ENCODE results near the gene RAB1B.
"Not testable (repeated sequence)": the region's sequence is repeated elsewhere in the genome, so short reads cannot be mapped to it uniquely, and the experiment has no call there.

RAB1B gene

GRCh38 chr11:66239998-66240780, 28.2 kb upstream of the RAB1B start:
- no peak for DNase-seq

- DNase-seq, result no peak
Observed at GRCh38 chr11:66240781-66241136, 27.7 kb upstream of the RAB1B start.

DNA sequence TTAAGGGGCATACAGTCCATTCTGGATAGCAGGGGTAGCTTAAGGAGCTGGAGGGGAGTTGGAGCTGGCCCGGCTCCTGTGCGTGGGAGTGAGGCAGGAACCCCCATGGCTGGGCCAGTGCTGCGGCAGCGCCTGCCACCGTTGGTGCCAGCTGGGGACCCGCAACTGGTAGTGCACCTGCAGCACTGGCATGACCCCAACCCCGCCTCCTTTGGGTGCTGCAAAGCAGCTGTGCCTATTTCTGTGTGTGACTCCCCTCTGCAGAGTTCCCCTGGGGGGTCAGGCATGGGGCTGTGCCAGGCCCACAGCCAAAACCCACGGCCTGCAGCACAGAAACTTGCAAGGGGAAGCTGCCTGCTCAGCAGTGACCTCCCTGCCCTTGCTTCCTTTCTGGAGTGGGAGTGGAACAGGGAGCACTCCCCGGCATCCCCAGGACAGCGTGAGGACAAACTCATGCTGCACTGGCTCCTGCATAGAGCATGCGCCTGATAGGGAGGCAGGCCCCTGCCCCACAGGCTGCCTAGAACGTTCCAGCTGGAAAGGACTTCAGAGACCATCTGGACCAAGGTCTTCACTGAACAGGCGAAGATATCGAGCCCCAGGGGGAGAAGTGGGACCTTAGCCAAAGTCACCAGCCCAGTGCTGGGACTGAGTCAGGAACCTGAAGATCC, 26.2 kb upstream of the RAB1B start:
- DNase-seq, result no peak

- DNase-seq, result no peak
Observed at GRCh38 chr11:66243782-66244535, 24.5 kb upstream of the RAB1B start.

DNA sequence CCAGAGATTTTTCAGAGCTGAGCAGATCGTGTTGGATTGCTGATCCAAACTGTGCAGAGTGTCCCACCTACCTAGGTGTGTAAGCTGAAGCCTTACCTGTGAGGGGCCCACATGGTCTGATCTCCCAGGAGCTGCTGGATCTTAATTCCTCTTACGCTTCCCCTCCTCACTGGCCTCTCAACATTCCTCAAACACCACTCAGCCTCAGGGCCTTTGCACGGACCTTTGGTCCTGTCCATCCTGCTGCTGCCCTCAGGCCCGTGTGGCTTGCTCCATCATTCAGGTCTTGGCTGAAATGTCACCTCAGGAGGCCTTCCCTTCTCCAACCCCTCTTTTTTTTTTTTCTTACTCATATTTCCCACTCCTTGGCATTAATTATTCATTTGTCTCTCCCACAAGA, 21.1 kb upstream of the RAB1B start:
- DNase-seq, result no peak

DNA sequence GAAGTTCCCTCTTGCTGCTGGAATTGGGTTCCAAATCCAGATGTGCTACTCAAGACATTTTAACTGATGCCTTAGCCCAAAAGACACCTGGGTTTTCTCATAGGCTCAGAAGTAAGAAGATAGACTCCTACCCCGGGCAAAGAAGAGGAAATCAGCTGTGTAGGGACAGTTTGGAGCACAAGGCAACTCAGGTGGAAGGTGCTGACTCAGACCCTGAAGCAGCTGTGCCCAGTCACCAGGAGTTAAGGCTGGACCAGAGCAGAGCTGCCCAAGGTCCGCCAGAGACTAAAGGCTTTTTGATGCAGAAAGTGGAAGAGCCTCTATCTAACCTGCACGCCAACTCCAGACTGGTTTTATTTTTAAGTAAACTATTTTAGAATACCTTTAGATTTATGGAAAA, 20.6 kb upstream of the RAB1B start:
- DNase-seq, result no peak

GRCh38 chr11:66248903-66249302, 19.5 kb upstream of the RAB1B start:
- DNase-seq, result no peak

DNA sequence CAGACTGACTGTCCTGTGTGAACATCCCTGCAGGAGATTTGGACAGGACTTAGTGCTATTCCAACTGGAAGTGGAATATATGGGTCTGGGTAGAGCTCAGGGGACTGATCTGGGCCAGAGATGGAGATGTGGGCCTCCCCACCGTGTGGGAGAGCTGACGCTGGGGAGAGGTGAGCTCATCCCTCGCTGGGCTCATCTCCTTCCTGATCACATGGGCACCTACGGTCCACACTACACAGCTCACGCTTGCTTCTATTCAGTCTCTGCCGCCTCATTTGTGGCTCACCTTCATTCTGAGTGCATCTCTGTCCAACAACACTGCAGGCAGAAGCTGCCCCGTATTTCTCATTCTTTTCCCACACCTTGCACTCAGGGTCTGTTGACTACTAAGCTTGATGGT, 16.6 kb upstream of the RAB1B start:
- DNase-seq, result no peak

GRCh38 chr11:66253081-66253480, 15.4 kb upstream of the RAB1B start:
- DNase-seq, result not testable (repeated sequence)

DNA sequence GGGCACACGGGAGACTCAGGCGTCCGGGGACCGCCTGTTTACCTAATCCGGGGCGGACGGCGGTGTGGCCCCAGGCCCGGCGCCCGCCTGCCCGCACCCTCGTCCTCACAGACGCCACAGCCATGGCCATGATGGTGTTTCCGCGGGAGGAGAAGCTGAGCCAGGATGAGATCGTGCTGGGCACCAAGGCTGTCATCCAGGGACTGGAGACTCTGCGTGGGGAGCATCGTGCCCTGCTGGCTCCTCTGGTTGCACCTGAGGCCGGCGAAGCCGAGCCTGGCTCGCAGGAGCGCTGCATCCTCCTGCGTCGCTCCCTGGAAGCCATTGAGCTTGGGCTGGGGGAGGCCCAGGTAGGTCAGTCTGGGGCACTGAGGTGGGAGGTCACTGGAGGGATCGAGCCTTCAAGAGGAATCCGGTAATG, 10.0 kb upstream of the RAB1B start:
- no peak for DNase-seq

- DNase-seq, result no peak
Observed at GRCh38 chr11:66259225-66259624, 9.2 kb upstream of the RAB1B start.

DNA sequence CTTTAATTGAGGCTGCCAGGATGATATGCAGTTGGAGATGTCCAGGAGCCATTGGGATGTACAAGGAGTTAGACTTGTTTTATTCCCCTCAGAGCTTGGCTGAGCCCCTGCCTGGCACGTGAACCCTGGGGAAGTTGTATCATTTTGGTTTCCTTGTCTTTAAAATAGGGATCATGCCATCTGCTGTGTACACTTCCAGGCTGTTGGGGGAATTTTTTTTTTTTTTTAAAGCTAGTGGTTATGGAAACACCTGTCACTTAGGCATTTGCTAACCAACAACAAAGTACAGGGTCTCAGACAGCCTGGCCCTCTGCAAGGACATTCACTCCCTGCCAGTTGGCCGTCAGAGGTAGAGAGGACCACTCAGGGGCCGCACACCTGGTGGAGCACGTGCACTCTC, 8.5 kb upstream of the RAB1B start:
- DNase-seq, result no peak

- DNase-seq, result no peak
Observed at GRCh38 chr11:66261578-66261977, 6.9 kb upstream of the RAB1B start.

- no peak for DNase-seq
Observed at GRCh38 chr11:66262191-66262590, 6.2 kb upstream of the RAB1B start.

DNA sequence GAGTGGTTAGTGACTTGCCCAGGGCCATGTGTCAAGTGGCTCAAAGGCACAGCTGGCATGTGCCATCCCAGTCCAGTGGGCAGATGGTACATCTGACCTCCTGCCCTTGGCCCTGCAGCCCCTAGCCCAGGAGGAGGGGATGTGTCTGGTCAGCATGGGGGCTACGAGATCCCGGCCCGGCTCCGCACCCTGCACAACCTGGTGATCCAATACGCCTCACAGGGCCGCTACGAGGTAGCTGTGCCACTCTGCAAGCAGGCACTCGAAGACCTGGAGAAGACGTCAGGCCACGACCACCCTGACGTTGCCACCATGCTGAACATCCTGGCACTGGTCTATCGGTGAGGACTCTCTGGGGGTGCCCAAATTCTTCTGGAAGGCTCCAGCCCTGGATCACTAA, 5.7 kb upstream of the RAB1B start:
- DNase-seq, result no peak

- DNase-seq, result no peak
Observed at GRCh38 chr11:66263231-66263630, 5.2 kb upstream of the RAB1B start.

- DNase-seq, result no peak
Observed at GRCh38 chr11:66263785-66264184, 4.7 kb upstream of the RAB1B start.

DNA sequence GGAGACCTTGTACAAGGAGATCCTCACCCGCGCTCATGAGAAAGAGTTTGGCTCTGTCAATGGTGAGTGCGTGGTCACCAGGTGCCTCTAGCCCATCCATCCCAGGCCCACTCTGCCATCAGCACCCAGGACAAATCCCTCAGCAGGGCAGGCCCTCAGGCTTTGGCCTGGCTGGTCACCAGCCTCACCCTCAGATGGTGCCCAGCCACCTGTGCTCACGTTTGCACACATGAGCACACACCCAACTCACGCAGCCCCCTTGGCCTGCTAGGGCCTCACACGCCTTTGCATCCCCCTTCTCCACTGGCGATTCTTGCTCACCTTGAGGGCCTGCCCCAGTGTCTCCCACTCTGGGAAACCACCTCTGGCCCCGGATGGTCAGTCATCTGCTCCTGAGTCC, 4.1 kb upstream of the RAB1B start:
- no peak for DNase-seq

- DNase-seq, result no peak
Observed at GRCh38 chr11:66264914-66265313, 3.5 kb upstream of the RAB1B start.

DNA sequence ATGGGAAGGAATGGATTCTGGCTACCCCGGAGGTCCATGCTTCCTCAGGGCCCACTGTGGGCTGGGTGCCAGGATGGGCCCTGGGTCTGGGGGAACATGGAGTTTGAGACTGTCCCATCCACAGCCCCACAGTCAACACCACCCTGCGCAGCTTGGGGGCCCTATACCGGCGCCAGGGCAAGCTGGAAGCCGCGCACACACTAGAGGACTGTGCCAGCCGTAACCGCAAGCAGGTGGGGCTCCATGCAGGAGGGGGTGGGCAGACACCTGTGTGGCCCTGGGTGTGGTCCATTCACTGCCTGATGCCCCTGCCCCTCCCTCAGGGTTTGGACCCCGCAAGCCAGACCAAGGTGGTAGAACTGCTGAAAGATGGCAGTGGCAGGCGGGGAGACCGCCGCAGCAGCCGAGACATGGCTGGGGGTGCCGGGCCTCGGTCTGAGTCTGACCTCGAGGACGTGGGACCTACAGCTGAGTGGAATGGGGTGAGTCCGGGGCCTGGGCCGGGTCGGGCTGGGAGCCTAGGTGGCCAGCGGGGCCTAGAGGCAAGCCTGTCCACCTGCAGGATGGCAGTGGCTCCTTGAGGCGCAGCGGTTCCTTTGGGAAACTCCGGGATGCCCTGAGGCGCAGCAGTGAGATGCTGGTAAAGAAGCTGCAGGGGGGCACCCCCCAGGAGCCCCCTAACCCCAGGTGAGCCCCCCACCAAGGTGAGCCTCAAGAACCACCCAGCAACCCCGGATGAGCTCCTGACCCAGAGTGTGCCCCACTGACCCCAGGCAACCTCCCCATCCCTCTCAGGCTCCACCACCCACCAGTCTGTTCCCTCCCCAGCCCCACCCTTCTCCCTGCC, 2.7 kb upstream of the RAB1B start:
- no peak for DNase-seq

- DNase-seq, result no peak
Observed at GRCh38 chr11:66266378-66267038, 1.9 kb upstream of the RAB1B start.

DNA sequence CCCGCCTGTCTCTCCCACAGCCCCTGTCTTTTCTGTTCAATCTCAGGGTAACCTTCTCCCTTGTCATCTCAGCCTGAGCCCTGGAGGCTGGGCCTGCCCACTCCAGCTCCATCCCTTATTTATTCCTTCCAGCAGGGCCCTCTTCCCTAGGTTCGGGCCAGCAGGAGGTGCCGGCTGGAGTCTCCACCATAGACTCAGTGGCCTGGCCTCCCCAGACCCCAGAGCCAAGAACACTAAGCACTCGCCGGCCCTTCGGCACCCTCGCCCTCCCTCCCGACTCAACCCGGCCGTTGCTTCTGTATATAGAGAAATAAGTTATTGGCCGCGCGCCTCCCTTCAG, 1.4 kb upstream of the RAB1B start:
- no peak for DNase-seq

Data from CD4-positive, alpha-beta T cell treated with Interleukin-15 for 1 hour (primary cell).